Lung microvascular endothelial cell (primary cell): ENCODE measurements around the gene PSMA2. TPM values are rescaled to one million over a fixed set of nuclear protein-coding genes. Genes with fewer than 3 reads are reported as not detected.

Experiments used
- DNase-seq, 2 donors: peaks; one replicate each; pipeline versions ENCODE4 v3.0.0 to v3.0.0-alpha.2; 2010; ENCODE audit warnings: low read depth in 2 of 2
- total RNA-seq: library from RNA; depleted of rRNA; stranded (reverse); fragments of >200 nt; gene quantifications from 2 replicates; pipeline ENCODE4 v1.2.1, GENCODE V29; 2014

Gene PSMA2
- total RNA-seq, 1 donor from 2014 or later: 30.8 TPM

- peak; percentile 75 to 84 for DNase-seq
Observed at GRCh38 chr7:42940985-42941847, 9.2 kb upstream of the PSMA2 start.

- no peak for DNase-seq
Observed at GRCh38 chr7:42939457-42940240, 7.7 kb upstream of the PSMA2 start.

- DNase-seq: no peak
Observed at GRCh38 chr7:42935861-42936260, 3.9 kb upstream of the PSMA2 start.

- no peak for DNase-seq
Observed at GRCh38 chr7:42934291-42934690, 2.3 kb upstream of the PSMA2 start.

GRCh38 chr7:42932811-42933591 lies 1.0 kb upstream of the PSMA2 start:
- peak; percentile 36 to 57 for DNase-seq

- DNase-seq: peak; percentile 24 to 45
Observed at GRCh38 chr7:42931447-42931833, 534 bp downstream of the PSMA2 start.

- DNase-seq: peak in 1 of 2 donors; percentile 5
Observed at GRCh38 chr7:42930889-42931288, 1.1 kb downstream of the PSMA2 start.

- no peak for DNase-seq
Observed at GRCh38 chr7:42929449-42929848, 2.5 kb downstream of the PSMA2 start.

- no peak for DNase-seq
Observed at GRCh38 chr7:42928754-42929153, 3.2 kb downstream of the PSMA2 start.

GRCh38 chr7:42926204-42926603 lies 5.8 kb downstream of the PSMA2 start:
- no peak for DNase-seq

GRCh38 chr7:42925630-42926029 lies 6.3 kb downstream of the PSMA2 start:
- no peak for DNase-seq

GRCh38 chr7:42924223-42924838 lies 7.6 kb downstream of the PSMA2 start:
- no peak for DNase-seq

- DNase-seq: no peak
Observed at GRCh38 chr7:42922017-42922753, 9.8 kb downstream of the PSMA2 start.

GRCh38 chr7:42915356-42915755 lies 16.6 kb downstream of the PSMA2 start:
- no peak for DNase-seq

GRCh38 chr7:42914421-42915045 lies 17.4 kb downstream of the PSMA2 start:
- DNase-seq: peak; percentile 1 to 77

GRCh38 chr7:42914009-42914408 lies 18.0 kb downstream of the PSMA2 start:
- no peak for DNase-seq

- no peak for DNase-seq
Observed at GRCh38 chr7:42913591-42913990, 18.4 kb downstream of the PSMA2 start.

GRCh38 chr7:42911454-42912447 lies 20.2 kb downstream of the PSMA2 start, which contains the start of gene C7orf25:
TSS of gene C7orf25 (minus strand) at chr7:42912070. CDS start at chr7:42910900, 1,170 bp downstream.
- DNase-seq: peak; percentile 94 to 96

GRCh38 chr7:42910306-42910705 lies 21.7 kb downstream of the PSMA2 start:
- DNase-seq: no peak
